Measurements from ENCODE around the gene PIEZO1. TPM values are rescaled to one million over a fixed set of nuclear protein-coding genes. Genes with fewer than 3 reads are reported as not detected.

Gene PIEZO1
- total and polyA plus RNA-seq, 10 of the 15 experiments (the other 5 are each of a cell fraction or from before 2014, with no cell fraction given), result 1.3 to 169 (median 33.4) TPM

DNA sequence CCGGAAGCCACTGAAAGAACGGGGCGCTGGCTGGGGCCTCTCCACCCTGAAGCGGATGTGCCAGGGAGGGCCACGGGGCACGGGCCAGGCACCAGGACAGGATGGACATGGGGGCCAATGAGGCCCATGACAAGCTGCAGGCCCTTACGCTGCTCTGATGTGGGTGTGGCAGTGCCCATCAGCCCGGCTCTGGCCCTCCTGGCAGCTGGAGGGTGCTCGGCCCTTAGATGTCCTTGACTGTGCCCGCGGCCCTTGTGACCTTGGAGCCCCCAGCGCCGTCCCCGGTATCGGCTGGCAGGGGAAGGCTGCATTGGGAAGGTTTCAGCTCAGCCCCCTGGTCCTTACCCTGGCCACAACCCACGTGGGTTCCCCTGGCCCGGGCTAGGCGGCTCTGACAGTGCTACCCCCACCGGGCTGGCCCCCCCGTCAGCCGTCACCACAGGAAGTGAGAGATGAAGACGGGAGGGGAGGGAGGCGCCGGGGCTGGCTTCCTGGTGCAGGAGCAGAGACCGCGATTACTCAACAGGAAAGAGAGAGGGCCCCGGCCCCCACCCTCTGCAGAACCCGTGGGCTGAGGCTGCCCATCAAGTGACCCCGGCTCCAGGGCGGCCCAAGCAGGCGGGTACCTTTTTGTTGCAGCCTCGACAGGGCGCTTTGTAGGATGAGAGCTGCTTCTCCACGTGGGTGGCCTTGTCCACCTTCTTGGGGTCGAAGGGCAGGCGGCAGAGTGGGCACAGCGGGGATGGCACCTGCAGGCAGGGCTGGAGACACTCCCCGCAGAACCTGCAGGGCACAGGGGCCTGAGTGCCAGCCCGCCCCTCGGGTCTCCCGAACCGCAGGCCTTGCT, 84.2 kb downstream of the PIEZO1 start (continued):
- TF ChIP-seq, protein P1, sequence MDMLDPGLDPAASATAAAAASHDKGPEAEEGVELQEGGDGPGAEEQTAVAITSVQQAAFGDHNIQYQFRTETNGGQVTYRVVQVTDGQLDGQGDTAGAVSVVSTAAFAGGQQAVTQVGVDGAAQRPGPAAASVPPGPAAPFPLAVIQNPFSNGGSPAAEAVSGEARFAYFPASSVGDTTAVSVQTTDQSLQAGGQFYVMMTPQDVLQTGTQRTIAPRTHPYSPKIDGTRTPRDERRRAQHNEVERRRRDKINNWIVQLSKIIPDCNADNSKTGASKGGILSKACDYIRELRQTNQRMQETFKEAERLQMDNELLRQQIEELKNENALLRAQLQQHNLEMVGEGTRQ (IDR thresholded peaks at IDR 0.05; ENCODE audit: borderline replicate concordance, low read depth, low read length), result no peak; the same call in 1 of the 2 replicates
- no peak for TF ChIP-seq TAF1 (IDR thresholded peaks at IDR 0.05; ENCODE audit: borderline replicate concordance, low read depth, low read length)
- no peak for TF ChIP-seq RAD21 (IDR thresholded peaks at IDR 0.05; ENCODE audit: insufficient read depth, low read depth, low read length)
- no peak for TF ChIP-seq TARDBP (IDR thresholded peaks at IDR 0.05; ENCODE audit: borderline replicate concordance)
- peak; percentile 41; the same call in 1 of the 2 replicates for TF ChIP-seq JUND (IDR thresholded peaks at IDR 0.05; ENCODE audit: low read depth, low read length)
- TF ChIP-seq STAT1 (conservative IDR thresholded peaks at IDR 0.05), result no peak
- TF ChIP-seq E2F4 (IDR thresholded peaks at IDR 0.05; ENCODE audit: low read depth, low read length), result no peak
- TF ChIP-seq EGR1 (IDR thresholded peaks at IDR 0.05; ENCODE audit: borderline replicate concordance in 1 of 2, low read depth in 2 of 2, low read length in 2 of 2), result peak in 1 of 2 experiments; percentile 86; a peak in 1 of 3 replicates
- no peak for TF ChIP-seq BRCA1 (IDR thresholded peaks at IDR 0.05; ENCODE audit: low read depth, low read length)
- TF ChIP-seq SMC3 (IDR thresholded peaks at IDR 0.05; ENCODE audit: borderline replicate concordance, low read length), result no peak; the same call in 1 of the 2 replicates
- TF ChIP-seq ZBTB11 (CRISPR knock-in tag; IDR thresholded peaks at IDR 0.05), result no peak; the same call in 1 of the 2 replicates
- TF ChIP-seq YBX1 (IDR thresholded peaks at IDR 0.05), result no peak
- TF ChIP-seq, protein P2, sequence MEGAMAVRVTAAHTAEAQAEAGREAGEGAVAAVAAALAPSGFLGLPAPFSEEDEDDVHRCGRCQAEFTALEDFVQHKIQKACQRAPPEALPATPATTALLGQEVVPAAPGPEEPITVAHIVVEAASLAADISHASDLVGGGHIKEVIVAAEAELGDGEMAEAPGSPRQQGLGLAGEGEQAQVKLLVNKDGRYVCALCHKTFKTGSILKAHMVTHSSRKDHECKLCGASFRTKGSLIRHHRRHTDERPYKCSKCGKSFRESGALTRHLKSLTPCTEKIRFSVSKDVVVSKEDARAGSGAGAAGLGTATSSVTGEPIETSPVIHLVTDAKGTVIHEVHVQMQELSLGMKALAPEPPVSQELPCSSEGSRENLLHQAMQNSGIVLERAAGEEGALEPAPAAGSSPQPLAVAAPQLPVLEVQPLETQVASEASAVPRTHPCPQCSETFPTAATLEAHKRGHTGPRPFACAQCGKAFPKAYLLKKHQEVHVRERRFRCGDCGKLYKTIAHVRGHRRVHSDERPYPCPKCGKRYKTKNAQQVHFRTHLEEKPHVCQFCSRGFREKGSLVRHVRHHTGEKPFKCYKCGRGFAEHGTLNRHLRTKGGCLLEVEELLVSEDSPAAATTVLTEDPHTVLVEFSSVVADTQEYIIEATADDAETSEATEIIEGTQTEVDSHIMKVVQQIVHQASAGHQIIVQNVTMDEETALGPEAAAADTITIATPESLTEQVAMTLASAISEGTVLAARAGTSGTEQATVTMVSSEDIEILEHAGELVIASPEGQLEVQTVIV (IDR thresholded peaks at IDR 0.05; ENCODE audit: borderline replicate concordance, partially characterized antibody), result peak; percentile 57
- no peak; the same call in 1 of the 2 replicates for TF ChIP-seq ESRRA (IDR thresholded peaks at IDR 0.05; ENCODE audit: low read length)
- TF ChIP-seq CHD1 (IDR thresholded peaks at IDR 0.05; ENCODE audit: low read depth, low read length), result no peak
- peak; percentile 65 to 75; a peak in 3 of 4 replicates for TF ChIP-seq BHLHE40 (IDR thresholded peaks at IDR 0.05; ENCODE audit: borderline replicate concordance in 1 of 2, low read depth in 2 of 2, low read length in 1 of 2)
- TF ChIP-seq ELK1 (IDR thresholded peaks at IDR 0.05; ENCODE audit: low read depth, low read length), result peak; percentile 65
- TF ChIP-seq HDGF (IDR thresholded peaks at IDR 0.05), result peak; percentile 72; the same call in 1 of the 2 replicates

All from GM12878 (cell line).